ENCODE measurements around the gene SLC8A2.

DNA sequence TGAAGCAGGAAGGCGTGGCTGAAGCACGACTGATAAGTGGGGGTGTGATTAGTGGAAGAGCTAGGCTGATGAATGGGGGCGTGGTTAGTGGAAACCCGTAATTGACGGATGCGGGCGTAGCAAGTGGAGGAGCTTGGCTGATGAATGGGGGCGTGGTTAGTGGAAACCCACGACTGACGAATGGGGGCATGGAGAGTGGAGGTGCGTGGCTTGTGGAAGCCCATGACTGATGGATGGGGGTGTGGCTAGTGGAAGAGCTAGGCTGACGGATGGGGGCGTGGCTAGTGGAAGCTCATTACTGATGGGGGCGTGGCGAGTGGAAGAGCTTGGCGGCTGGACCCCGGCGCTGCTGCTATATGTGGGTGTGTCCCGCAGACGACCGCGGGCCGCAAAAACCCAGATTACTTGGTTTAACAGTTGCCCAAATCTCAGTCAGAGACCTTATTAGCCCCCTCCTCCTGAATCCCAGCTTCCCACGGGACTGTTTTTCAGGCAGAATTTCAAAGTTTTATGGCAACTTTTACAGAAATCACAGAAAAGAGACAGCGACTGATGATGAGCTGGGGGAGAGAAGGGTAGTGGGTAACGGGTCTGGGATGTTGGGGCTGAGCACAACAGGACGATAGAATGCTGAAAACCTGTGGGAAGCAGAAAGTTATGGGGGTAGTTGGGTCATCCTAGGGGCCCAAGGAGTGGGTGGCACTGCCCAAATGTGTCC is 43.4 kb downstream of the SLC8A2 start:
- TF ChIP-seq EZH2 (IDR thresholded peaks at IDR 0.05; ENCODE audit: low read length) = no peak
- TF ChIP-seq, protein P1, sequence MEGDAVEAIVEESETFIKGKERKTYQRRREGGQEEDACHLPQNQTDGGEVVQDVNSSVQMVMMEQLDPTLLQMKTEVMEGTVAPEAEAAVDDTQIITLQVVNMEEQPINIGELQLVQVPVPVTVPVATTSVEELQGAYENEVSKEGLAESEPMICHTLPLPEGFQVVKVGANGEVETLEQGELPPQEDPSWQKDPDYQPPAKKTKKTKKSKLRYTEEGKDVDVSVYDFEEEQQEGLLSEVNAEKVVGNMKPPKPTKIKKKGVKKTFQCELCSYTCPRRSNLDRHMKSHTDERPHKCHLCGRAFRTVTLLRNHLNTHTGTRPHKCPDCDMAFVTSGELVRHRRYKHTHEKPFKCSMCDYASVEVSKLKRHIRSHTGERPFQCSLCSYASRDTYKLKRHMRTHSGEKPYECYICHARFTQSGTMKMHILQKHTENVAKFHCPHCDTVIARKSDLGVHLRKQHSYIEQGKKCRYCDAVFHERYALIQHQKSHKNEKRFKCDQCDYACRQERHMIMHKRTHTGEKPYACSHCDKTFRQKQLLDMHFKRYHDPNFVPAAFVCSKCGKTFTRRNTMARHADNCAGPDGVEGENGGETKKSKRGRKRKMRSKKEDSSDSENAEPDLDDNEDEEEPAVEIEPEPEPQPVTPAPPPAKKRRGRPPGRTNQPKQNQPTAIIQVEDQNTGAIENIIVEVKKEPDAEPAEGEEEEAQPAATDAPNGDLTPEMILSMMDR (optimal IDR thresholded peaks at IDR 0.05 in 1 of 3, IDR thresholded peaks at IDR 0.05 in 1 of 3, conservative IDR thresholded peaks at IDR 0.05 in 1 of 3; ENCODE audit: extremely low read depth in 1 of 3, insufficient read depth in 2 of 3, low read length in 3 of 3) = no peak
